Activated CD4-positive, alpha-beta T cell treated with anti-CD3 and anti-CD28 coated beads, Interleukin-2, amount 50 U/mL, for 48 hours (primary cell): ENCODE measurements around the gene LRRC72.
"Not testable (repeated sequence)": the region's sequence is repeated elsewhere in the genome, so short reads cannot be mapped to it uniquely, and the experiment has no call there.

Source experiments
- DNase-seq, 2 experiments: peaks; one replicate each; pipeline ENCODE4 v3.0.0-alpha.2; 2020

Gene LRRC72

GRCh38 chr7:16585540-16585939, 58.9 kb downstream of the LRRC72 start:
- no peak for DNase-seq

GRCh38 chr7:16586081-16586874, 59.7 kb downstream of the LRRC72 start:
- DNase-seq, result no peak

GRCh38 chr7:16587129-16587528, 60.5 kb downstream of the LRRC72 start:
- no peak for DNase-seq

DNA sequence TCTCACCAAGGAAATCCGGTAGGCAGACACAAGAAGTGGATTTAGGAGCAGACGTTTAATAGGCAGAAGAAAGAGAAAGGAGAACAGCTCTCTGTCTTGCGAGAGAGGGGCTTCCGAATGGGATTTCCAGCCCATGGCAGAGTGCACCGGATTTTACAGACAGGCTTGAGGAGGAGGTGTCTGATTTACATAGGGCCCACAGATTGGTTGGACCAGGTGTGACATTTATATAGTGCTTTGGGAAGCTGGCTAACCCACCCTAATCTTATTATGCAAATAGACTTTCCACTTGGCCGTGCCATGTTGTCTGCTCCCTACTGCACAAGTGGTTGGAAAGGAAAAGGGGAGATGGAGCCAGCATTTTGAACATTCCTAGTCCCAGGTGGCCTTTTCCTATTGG, 61.2 kb downstream of the LRRC72 start:
- no peak for DNase-seq

DNA sequence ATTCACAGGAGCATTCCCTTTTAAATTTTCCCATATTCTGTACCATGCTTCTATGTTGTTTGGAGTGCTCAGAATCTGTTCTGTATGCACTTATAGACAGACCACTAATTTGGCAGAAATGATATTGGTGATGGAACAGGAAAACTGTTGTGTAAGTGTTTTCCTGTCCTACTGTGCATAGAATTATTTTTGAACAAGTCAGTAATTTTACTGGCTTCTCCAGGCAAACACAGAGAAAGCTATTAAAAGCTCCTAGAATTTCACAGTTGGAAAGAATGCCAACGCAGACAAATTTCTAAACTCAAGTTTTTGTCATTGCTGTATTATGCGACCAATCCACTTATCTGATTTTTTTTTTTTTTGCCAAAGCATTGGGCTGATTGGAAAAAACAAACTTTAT, 63.3 kb downstream of the LRRC72 start:
- DNase-seq, result no peak

DNA sequence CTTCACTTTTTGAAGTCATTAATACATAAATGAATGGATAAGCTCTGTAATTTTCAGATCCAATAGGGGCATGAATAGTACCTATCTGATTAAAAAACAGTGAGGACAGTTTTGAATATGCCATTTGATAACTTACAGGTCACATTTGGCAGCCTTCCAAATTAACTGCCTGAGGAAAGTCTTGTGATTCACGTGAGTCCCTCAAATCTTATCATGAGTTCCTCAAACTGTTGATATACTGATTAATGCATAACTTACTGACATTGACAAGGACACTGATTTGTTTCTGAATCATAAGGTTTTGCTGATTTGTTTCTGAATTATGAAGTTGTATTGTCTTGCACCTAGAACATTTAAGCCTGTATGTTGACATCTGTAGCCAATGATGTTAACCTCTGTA, 63.8 kb downstream of the LRRC72 start:
- no peak for DNase-seq

- DNase-seq, result no peak
Observed at GRCh38 chr7:16592395-16592794, 65.8 kb downstream of the LRRC72 start.

DNA sequence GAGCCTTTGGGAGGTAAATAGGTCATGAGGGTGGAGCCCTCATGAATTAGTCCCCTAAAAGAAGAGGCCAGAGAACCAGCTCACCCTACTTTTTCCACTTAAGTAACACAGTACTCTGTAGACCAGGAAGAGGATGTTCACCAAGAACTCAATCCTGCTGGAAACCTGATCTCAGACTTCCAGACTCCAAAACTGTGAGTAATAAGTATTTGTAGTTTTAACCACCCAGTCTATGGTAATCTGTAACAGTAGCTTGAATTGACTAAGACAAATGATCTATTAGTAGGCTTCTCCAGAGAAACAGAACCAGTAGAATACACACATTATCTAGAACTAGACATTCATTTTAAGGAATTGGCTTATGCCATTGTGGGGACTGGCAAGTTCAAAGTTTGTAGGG, 67.4 kb downstream of the LRRC72 start:
- no peak for DNase-seq

- DNase-seq, result no peak
Observed at GRCh38 chr7:16594676-16595075, 68.1 kb downstream of the LRRC72 start.

- DNase-seq, result not testable (repeated sequence)
Observed at GRCh38 chr7:16595596-16595995, 69.0 kb downstream of the LRRC72 start.

DNA sequence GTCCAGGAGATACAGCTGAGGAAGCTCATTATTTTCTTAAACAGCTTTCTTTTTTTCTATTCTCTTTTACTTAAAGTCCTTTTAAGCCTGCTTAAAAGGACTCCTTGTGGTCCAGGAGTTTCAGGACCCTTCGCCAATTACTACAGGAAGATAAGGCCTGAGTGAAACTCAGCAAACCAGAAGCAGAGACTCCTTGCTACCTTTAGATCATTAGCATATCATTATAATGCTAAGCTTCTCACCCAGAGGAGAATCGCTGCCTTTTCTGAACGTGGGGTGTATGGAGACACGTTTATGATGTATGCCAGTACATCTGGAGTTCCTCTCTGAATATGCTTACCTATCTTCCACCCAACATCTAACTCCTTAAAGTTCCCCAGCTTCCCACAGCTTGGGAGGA, 71.4 kb downstream of the LRRC72 start:
- DNase-seq, result no peak

- DNase-seq, result no peak
Observed at GRCh38 chr7:16599860-16600259, 73.2 kb downstream of the LRRC72 start.

GRCh38 chr7:16603633-16604032, 77.0 kb downstream of the LRRC72 start:
- DNase-seq, result no peak

GRCh38 chr7:16604054-16604453, 77.4 kb downstream of the LRRC72 start:
- DNase-seq, result no peak

DNA sequence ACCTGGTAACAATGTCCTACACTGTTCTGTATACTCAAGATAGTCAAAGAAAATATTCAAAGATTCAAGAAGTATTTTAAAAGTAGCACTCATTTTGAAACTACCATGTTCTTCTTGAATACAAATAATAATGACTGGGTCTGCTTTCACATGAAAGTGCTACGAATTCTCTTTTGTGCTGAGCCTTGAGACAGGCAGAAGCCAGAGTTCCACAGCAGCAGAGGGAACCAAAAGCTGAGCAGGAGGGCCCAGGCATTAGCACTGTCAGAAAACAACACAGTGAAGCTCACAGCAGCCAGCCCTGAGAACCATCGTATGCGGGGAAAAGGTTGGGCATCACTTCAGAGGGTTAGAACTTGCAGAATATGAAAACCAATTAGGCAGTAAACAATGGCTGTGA, 80.1 kb downstream of the LRRC72 start:
- no peak for DNase-seq

DNA sequence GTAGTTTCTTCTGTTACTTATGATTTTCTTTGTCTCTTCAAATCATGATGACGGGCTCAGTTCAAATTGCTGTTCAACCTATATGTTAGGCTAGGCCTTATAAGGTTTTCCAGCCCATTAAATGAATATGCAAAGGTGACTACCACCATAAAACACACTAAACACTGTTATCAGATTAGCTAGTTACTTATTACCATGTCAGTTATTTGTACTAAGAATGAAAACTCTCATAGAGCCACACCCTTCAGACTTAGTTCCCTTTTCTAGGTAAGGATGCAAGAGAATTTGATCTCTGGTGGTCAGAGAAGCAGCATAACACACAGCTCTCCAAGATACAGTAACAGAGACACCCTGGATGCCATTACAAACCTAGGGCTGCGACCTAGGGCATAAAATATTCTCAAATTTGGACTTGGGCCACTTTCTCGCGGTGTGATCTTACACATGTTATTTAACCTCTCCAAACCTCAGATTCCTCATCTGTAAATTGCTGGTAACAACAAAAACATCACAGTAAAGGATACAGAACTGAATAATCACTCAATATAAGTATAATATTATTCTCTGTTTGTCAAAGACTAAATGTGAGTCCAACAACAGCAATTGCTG, 83.3 kb downstream of the LRRC72 start:
- no peak for DNase-seq

DNA sequence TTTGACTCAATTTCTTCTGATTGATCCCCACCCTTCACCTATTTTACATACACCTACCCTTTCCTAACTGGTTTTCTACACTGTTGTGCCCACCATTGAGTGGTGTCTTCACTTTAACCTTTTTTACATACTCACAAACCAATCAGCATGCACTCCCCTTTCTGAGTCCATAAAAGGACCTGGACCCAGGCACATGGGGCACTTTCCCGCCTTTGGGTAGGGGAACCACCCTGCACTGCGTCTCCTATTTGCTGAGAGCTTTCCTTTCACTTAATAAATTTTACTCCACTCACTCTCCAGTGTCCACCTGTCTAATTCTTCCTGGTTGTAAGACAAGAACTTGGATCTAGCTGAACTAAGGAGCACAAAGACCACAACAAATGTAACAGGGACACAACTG, 85.1 kb downstream of the LRRC72 start:
- DNase-seq, result no peak

- DNase-seq, result no peak
Observed at GRCh38 chr7:16615228-16615627, 88.6 kb downstream of the LRRC72 start.

- DNase-seq, result no peak
Observed at GRCh38 chr7:16616122-16616521, 89.5 kb downstream of the LRRC72 start.

DNA sequence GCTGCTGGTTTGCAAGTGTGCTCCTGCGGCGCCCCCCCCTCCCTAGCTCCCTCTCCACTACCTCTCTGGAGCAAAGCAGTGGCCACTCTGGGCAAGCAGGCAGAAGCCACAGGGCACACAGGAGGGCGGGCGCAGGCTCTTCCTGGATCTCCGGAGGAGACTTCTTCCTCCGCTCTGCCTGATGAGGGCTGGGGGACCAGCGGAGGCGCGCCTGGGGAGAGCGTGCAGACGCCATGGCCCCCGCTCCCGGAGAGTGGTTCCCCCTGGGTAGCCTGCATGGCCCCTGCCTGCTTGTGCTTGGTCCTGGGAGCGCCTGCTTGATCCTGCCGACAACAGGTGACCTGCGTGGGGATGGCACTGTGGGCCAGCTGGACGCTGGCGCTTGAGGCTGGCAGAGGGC, 89.9 kb downstream of the LRRC72 start:
- no peak for DNase-seq

DNA sequence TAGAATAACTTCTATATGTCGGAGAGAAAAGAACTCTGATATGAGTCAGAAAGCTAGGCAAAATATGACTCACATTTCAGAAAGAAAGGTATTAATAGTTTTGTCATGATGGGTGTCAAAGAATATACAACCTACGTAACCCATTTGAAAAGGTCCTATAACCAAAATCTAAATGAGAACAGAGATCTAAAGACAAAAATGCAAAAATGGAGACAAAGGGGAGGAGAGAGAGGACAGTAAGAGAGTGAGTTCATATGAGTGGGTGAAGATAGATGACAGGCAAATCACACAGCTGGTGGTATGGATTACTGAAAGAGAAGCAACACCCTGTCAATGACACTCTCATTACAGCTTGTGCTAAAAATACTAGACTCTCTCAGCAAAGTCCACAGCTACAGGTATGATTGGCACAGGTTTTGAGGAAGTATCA, 93.4 kb downstream of the LRRC72 start:
- DNase-seq, result no peak

DNA sequence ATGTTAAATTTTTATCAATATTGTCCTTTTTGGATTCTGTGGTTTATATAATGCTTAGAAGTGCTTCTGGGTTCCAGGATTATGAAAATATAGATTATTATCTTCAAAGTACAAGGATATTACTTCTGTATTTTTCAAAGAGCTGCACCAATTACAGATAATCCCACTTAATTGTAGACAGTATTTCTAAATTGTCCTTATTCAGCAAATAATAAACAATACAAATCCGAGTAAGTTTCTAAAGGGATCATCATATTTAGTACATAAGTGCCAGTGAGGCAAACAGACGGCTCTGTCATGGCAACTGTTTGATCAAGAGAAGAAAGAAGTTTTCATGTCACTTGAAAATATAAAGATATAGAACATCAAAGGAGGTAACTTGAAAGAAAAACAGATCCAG, 99.8 kb downstream of the LRRC72 start:
- DNase-seq, result no peak

GRCh38 chr7:16627236-16627635, 100.6 kb downstream of the LRRC72 start:
- no peak for DNase-seq

- DNase-seq, result no peak
Observed at GRCh38 chr7:16630654-16631053, 104.0 kb downstream of the LRRC72 start.
